SKM-1 (cell line): Measurements from ENCODE around the gene AGPAT4.

Source experiments
- DNase-seq: peaks from one replicate; lab custom pipeline; 2025; ENCODE audit not compliant: unreplicated experiment; lab: John Stamatoyannopoulos, UW

The AGPAT4 gene

GRCh38 chr6:161284653-161285052 is 10.8 kb upstream of the AGPAT4 start:
- no peak for DNase-seq

GRCh38 chr6:161281092-161281491 is 7.2 kb upstream of the AGPAT4 start:
- no peak for DNase-seq

- no peak for DNase-seq
Measured at GRCh38 chr6:161279677-161280415, 6.0 kb upstream of the AGPAT4 start.

DNA sequence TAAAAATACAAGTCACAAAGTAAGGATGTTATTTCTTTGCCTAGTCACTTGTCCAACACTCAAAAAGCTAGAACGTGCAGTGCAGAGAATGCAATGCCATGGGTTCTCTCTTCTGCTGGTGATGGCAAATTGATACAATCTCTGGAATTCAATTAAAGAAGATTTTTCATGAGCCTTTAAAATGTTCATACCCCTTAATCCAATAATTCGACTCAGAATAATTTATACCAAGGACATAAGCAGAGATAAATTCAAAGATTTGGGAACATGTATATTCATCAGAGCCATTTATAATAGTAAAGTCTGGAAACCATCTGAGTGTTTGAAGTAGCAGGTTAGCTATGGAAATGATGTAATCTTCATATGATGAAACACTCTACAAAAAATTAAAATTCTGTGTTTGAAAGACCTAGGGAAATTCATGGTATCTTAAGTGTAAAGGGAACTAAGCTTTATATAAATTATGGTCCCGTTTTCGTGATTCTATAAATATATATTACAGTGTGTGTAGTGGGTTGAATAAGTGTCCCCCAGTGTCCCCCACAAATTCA is 2.8 kb upstream of the AGPAT4 start:
- no peak for DNase-seq

GRCh38 chr6:161274898-161275297 is 1.0 kb upstream of the AGPAT4 start:
- DNase-seq: no peak

DNA sequence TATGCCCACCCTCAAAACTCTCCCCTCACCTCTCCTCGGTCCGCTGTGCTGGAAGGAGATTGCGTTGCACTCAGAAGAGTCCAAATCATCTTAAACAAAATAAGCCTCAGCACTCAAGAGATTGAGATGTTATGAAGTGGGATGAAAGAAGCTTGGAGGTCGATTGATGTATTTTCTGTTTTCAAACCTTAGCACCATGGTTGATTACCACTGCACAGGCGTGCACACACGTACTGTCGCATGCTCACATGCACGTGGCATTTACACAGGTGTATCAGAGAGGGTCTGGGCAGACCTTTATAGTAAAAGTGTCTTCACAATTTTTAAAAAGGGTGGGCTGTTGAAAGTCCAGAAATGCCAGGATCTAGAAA is 612 bp upstream of the AGPAT4 start:
- no peak for DNase-seq

DNA sequence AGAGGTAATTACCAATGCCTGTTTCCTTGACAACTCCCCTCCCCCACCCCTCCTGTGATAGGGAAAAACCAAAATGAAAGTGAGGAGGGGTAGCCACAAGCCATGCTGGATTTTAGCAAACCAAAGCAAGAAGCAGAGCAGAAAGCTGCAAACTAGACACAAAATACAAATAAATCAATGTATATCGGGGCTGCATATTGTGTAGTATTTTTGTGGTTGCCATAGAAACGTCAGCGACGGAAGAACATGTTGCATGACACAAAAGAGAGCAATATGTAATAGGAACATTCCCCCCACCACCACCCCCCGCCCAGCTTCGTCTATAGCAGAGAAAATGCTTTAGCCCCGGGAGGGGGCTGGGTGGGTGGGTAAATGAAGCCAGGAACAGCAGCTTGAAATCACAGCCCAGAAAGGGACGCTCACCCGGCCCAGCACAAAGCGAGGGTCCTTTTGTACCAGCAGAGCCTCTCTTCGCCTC is 548 bp downstream of the AGPAT4 start:
- DNase-seq: no peak

- no peak for DNase-seq
Measured at GRCh38 chr6:161272635-161273273, 1.1 kb downstream of the AGPAT4 start.

GRCh38 chr6:161271343-161272030 is 2.4 kb downstream of the AGPAT4 start:
- no peak for DNase-seq

- DNase-seq: no peak
Measured at GRCh38 chr6:161270116-161270515, 3.7 kb downstream of the AGPAT4 start.

DNA sequence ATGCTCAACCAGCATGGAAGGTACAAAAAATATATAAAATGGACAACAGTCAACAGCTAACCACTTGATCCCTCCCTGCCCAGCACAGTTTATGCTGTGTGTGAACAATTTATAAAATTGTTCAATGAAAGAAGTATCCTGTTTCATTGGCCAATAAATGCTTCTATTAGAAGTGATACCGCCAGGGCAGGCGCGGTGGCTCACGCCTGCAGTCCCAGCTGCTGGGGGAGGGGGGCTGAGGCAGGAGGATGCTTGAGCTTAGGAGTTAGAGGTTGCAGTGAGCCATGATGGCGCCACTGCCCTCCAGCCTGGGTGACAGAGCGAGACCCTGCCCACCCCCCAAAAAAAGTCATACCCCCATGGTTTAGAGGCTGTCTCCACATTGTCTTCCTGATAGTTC is 4.6 kb downstream of the AGPAT4 start:
- no peak for DNase-seq

DNA sequence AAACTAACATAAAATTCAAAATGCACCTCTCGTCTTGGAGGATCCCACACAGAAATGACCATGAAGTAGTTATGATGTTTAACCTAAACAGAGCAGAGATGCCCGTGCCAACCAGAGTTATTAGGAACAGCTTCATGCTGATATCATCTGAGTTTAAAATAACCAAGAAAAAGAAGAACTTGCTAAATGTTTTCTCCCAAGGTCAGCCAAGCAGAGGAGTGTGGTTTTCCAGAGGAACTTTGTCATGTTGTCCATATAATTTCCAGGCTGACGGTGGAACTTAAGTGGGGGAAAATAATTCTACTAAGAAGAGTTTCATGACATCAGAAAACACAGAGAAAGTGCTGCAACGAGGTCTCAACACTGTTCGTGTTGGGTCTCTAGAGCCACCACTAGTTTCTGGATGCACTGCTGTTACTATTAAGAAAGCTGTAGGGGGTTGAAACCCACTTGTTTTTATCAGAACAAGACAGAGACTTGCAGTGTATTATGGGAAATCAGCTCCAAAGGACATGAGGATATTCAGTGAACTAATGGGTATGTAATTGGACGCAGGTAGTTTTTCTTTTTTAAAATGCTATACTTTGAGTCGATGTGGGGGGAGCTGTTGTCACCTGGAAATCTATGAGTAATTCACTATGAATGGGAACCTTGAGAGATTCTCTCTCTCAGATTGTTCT is 5.2 kb downstream of the AGPAT4 start:
- DNase-seq: no peak

DNA sequence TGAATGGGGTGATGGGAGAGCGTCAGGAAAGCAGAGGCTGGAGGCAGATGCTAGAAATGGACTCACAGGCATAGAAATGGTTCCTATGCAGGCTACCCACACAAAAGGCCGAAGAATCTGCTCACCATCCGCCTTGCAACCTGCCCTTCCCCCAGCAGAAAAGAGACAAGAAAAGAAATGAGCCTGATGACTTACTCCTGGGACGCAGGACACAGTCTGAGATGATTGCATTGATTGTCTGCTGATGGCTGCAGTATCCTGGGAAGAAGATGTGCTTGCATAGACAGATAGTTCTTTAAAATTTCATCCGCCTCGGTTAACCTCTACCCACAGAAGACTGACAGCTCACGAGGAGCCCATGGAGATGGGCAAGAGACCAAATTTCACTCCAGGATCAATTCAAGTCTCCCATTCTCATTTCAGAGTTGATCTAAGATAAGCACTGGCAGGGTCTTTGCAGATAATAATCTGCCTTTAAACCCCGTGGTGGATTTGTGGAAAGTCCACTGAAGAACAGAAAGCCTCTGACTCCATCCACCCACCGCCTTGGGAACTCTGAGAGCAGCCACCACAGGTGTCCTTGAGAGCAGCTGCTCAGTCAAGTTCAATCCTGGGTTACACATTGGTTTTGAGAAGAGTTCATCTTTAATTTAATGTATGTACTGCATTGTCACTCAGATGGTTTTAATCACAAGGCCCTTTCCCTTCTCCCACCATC is 7.2 kb downstream of the AGPAT4 start:
- no peak for DNase-seq

GRCh38 chr6:161265975-161266374 is 7.9 kb downstream of the AGPAT4 start:
- DNase-seq: no peak

DNA sequence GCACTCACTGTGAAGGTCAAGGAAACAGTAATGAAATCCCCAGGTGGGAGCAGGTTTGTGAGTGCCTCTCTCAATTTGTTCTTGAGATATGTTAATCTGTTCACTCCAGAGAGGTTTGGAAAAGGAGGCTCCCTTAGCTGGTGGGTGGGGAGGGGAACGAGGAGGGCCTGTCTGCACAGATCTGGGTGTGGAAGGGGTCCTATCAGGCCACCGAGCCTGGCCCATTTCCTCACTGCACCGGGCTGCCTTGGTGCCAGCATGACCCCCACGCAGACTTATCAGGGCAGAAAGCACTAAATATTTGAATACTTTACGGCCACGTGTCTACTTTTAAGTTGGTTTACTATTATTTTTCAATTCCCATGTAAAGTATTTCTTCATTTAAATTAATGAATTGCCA is 8.3 kb downstream of the AGPAT4 start:
- DNase-seq: no peak

DNA sequence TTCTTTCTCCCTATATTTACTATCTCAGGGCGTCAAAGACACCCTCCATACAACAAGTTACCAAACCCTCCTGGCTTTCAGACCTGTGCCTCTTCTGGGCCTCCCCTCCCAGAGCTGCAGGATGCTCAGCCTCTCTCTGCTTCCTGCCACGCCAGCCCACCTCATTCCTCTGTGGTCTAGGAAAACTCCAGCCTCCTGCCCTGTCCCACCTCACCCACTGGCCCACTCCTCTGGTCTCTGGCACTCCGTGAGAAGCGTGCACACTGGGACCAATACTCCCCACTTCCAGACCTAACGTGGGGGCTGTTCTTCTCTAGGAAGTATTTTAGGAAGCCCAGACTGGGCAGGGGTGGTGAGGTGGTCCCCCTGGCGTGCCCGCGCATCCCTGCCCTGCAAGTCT is 9.7 kb downstream of the AGPAT4 start:
- no peak for DNase-seq

GRCh38 chr6:161261816-161262215 is 12.0 kb downstream of the AGPAT4 start:
- DNase-seq: no peak

DNA sequence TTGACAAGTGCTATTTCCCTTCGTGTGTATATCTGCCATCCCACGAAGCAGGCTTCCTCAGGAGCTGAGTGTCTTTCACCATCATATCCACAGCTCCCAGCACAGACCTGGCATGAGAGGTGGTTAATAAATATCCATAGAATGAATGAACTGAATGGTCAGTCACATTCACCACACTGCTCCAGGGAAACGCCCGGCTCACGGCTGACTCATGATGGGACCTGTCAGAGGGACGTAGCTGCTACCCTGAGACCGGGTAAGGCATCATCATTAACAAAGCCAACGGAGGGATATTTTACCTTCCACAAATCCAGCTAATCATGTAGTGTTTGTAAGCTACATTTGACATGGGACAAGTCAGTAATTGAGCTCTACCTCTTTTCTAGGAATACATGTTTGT is 12.5 kb downstream of the AGPAT4 start:
- no peak for DNase-seq

- DNase-seq: no peak
Measured at GRCh38 chr6:161259302-161259701, 14.6 kb downstream of the AGPAT4 start.

- DNase-seq: no peak
Measured at GRCh38 chr6:161257793-161258457, 15.9 kb downstream of the AGPAT4 start.
